Measurements from ENCODE around the gene ATXN7L1. TPM values are rescaled to one million over a fixed set of nuclear protein-coding genes. Genes with fewer than 3 reads are reported as not detected.

Gene ATXN7L1
- total and polyA plus RNA-seq, 2 of the 4 experiments (the other 2 are of a cell fraction), result 3.5 to 4.3 TPM

DNA sequence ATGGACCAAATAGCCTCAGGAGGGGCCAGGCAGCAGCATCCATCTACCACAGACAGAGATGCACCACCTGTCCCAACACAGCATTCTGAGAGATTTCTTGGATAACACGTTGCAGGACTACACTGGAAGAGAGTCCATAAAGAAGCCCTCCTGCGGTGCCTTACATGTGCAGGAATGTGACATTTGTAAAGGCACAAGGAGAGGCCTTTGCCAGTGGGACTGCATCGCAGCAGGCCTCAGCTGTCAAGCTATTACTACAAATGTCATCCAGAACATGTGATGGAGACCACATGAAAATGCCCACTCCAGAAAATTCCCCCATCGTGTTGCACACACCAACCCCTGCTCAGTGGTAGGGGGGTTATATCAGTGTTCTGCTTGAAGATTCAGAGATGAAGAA is 77.4 kb downstream of the ATXN7L1 start:
- Histone ChIP-seq H3K14ac (replicated peaks; ENCODE audit: low read depth, low read length) (0 out of 2 replicates have a peak overlapping the region, but pooled peaks have one; percentile 77), H3K9ac (ENCODE audit: low read depth, low read length) (no peak overlapping the region), H4K8ac (ENCODE audit: low read depth in 2 of 2, low read length in 2 of 2) (no peak overlapping the region), H4K5ac (ENCODE audit: low read depth, low read length) (no peak overlapping the region), H3K4me2 (ENCODE audit: low read depth, low read length) (no peak overlapping the region), H3K9me1 (ENCODE audit: insufficient read depth, low read length) (peaks cover 38% of the 10 kb centered on the region), H3K4me3 (ENCODE audit: insufficient read depth, low read depth, low read length) (no peak overlapping the region), H3K4ac (ENCODE audit: low read depth, low read length) (no peak overlapping the region), H2AK5ac (ENCODE audit: low read depth, low read length) (peak overlapping the region; percentile 3; the same call in 1 of the 2 replicates), H4K91ac (ENCODE audit: insufficient read depth, low read depth, low read length) (no peak overlapping the region), H3K27ac (ENCODE audit: insufficient read depth, low read length) (no peak overlapping the region), H3K27me3 (ENCODE audit: control insufficient read depth, insufficient read depth, low read length) (no peaks in the 10 kb centered on the region), H3K23ac (ENCODE audit: low read depth, low read length) (no peak overlapping the region), H3K4me1 (ENCODE audit: control insufficient read depth, insufficient read depth, low read length) (peaks cover 39% of the 10 kb centered on the region), H2BK120ac (ENCODE audit: low read depth, low read length) (no peak overlapping the region), H3K79me1 (ENCODE audit: low read depth in 1 of 2, low read length in 2 of 2) (peaks cover 4 to 58% of the 10 kb centered on the region in 2 experiments), H3K9me3 (ENCODE audit: control insufficient read depth, insufficient read depth, low read length) (no peaks in the 10 kb centered on the region), H3K18ac (ENCODE audit: low read depth, low read length) (no peak overlapping the region), H2AFZ (replicated peaks; ENCODE audit: low read length, poor library complexity) (no peak overlapping the region), H2AK9ac (replicated peaks; ENCODE audit: low read depth, low read length, poor library complexity) (no peak overlapping the region), H2BK5ac (ENCODE audit: low read depth, low read length, poor library complexity, severe bottlenecking) (no peak overlapping the region), H2BK20ac (ENCODE audit: low read depth, low read length) (no peak overlapping the region; the same call in 1 of the 2 replicates), H2BK15ac (ENCODE audit: low read depth, low read length) (no peak overlapping the region), H3K56ac (ENCODE audit: extremely low read depth, insufficient read depth, low read length) (no peak overlapping the region), H3K36me3 (ENCODE audit: control insufficient read depth, insufficient read depth, low read length) (no peaks in the 10 kb centered on the region), H4K20me1 (ENCODE audit: insufficient read depth, low read length) (peaks cover 9% of the 10 kb centered on the region; the same call in 1 of the 2 replicates)
- DNase-seq, result no peak
- dilution Hi-C loops (cut with HindIII; ENCODE audit: low sequenced_read_pairs, unreplicated experiment), result no loop called here
- WGBS, 2 experiments (ENCODE audit: extremely low coverage in 2 of 2, insufficient read length in 1 of 2), result no CpG with 5 or more reads among the region's 4 CpGs
- ChIA-PET POLR2A (ENCODE audit: unreplicated experiment) (no interaction called here), CTCF (interaction anchor here (1.0 kb wide), 1 partner anchor 34 kb away, joined by 5 read pairs; no protein-coding TSS in a partner anchor)
- BruUV-seq (replicated peaks), result no TSS peak
- no peak for ATAC-seq (ENCODE audit: low read depth)
- intact Hi-C loops (cut with micrococcal nuclease), result no loop called here
- in situ Hi-C loops (cut with MboI; ENCODE audit: low sequenced_read_pairs), result no loop called here
- TF ChIP-seq RAD21 (IDR thresholded peaks at IDR 0.05; ENCODE audit: low read length), result no peak
- TF ChIP-seq, protein P1, sequence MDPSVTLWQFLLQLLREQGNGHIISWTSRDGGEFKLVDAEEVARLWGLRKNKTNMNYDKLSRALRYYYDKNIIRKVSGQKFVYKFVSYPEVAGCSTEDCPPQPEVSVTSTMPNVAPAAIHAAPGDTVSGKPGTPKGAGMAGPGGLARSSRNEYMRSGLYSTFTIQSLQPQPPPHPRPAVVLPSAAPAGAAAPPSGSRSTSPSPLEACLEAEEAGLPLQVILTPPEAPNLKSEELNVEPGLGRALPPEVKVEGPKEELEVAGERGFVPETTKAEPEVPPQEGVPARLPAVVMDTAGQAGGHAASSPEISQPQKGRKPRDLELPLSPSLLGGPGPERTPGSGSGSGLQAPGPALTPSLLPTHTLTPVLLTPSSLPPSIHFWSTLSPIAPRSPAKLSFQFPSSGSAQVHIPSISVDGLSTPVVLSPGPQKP (IDR thresholded peaks at IDR 0.05; ENCODE audit: borderline replicate concordance, low read depth, low read length), result no peak
- no peak for TF ChIP-seq CHD1 (IDR thresholded peaks at IDR 0.05; ENCODE audit: low read depth, low read length)
- TF ChIP-seq, protein P2, sequence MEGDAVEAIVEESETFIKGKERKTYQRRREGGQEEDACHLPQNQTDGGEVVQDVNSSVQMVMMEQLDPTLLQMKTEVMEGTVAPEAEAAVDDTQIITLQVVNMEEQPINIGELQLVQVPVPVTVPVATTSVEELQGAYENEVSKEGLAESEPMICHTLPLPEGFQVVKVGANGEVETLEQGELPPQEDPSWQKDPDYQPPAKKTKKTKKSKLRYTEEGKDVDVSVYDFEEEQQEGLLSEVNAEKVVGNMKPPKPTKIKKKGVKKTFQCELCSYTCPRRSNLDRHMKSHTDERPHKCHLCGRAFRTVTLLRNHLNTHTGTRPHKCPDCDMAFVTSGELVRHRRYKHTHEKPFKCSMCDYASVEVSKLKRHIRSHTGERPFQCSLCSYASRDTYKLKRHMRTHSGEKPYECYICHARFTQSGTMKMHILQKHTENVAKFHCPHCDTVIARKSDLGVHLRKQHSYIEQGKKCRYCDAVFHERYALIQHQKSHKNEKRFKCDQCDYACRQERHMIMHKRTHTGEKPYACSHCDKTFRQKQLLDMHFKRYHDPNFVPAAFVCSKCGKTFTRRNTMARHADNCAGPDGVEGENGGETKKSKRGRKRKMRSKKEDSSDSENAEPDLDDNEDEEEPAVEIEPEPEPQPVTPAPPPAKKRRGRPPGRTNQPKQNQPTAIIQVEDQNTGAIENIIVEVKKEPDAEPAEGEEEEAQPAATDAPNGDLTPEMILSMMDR (conservative IDR thresholded peaks at IDR 0.05; ENCODE audit: low read depth, low read length), result no peak
- TF ChIP-seq FOS (IDR thresholded peaks at IDR 0.05; ENCODE audit: low read depth, low read length), result no peak
- TF ChIP-seq, protein P3, sequence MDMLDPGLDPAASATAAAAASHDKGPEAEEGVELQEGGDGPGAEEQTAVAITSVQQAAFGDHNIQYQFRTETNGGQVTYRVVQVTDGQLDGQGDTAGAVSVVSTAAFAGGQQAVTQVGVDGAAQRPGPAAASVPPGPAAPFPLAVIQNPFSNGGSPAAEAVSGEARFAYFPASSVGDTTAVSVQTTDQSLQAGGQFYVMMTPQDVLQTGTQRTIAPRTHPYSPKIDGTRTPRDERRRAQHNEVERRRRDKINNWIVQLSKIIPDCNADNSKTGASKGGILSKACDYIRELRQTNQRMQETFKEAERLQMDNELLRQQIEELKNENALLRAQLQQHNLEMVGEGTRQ (IDR thresholded peaks at IDR 0.05; ENCODE audit: low read depth, low read length), result no peak
- TF ChIP-seq RCOR1 (IDR thresholded peaks at IDR 0.05; ENCODE audit: insufficient replicate concordance, low read length), result no peak
- no peak for TF ChIP-seq BHLHE40 (IDR thresholded peaks at IDR 0.05; ENCODE audit: low read depth, low read length)
- no peak for TF ChIP-seq MAZ (IDR thresholded peaks at IDR 0.05; ENCODE audit: borderline replicate concordance, low read depth, low read length)
- no peak for TF ChIP-seq MXI1 (IDR thresholded peaks at IDR 0.05; ENCODE audit: borderline replicate concordance, low read depth, low read length)
- no peak for TF ChIP-seq CEBPB (IDR thresholded peaks at IDR 0.05; ENCODE audit: low read depth, low read length)
- TF ChIP-seq RFX5 (IDR thresholded peaks at IDR 0.05; ENCODE audit: low read depth, low read length), result no peak
- no peak for TF ChIP-seq SMC3 (IDR thresholded peaks at IDR 0.05; ENCODE audit: low read depth, low read length)

Measured in IMR-90 (cell line).